Gastrocnemius medialis (tissue), 4 donors: ENCODE data around the gene TPRKB.

Experiments used
- POLR2A ChIP-seq, 2 donors: fragments of 450-650 bp; IDR thresholded peaks; one replicate each; pipeline ENCODE4 v1.6.1; 2017; ENCODE audit warnings: antibody characterized with exemption in 2 of 2, mild to moderate bottlenecking in 2 of 2, moderate library complexity in 2 of 2
- TF ChIP-seq, protein P1 (sequence below), 5 experiments: fragments of 450-650 bp in 3 of 5; fragments of 200-600 bp in 2 of 5; sonication (generic) in 2 of 5; IDR thresholded peaks in 4 of 5; conservative IDR thresholded peaks in 1 of 5; 1 replicate in 4 of 5; 2 replicates in 1 of 5; pipeline ENCODE4 v1.5.1; 2016 to 2019; ENCODE audit warnings: antibody characterized with exemption in 5 of 5, mild to moderate bottlenecking in 3 of 5, moderate library complexity in 3 of 5

DNA sequence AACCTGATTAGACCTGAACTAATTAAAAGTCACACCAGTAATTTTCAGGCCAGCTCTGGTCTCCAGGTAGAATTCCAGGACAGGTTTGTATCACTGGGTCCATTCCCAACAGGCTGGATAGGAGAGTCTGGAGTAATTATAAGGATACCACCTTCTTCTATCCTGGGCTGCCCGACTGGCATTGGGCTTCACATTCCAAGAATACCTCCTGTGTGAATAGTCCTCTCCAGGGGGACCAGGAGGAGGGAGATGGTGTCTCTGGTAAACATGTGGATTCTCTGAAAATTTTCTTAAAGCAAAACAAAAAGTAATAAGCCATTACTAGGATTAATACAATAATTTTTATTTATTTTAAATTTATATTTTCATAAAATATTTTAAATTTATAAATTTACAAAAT is 25.4 kb upstream of the TPRKB start:
- no peak for TF ChIP-seq POLR2A (IDR thresholded peaks at IDR 0.05)
- TF ChIP-seq, protein P1, sequence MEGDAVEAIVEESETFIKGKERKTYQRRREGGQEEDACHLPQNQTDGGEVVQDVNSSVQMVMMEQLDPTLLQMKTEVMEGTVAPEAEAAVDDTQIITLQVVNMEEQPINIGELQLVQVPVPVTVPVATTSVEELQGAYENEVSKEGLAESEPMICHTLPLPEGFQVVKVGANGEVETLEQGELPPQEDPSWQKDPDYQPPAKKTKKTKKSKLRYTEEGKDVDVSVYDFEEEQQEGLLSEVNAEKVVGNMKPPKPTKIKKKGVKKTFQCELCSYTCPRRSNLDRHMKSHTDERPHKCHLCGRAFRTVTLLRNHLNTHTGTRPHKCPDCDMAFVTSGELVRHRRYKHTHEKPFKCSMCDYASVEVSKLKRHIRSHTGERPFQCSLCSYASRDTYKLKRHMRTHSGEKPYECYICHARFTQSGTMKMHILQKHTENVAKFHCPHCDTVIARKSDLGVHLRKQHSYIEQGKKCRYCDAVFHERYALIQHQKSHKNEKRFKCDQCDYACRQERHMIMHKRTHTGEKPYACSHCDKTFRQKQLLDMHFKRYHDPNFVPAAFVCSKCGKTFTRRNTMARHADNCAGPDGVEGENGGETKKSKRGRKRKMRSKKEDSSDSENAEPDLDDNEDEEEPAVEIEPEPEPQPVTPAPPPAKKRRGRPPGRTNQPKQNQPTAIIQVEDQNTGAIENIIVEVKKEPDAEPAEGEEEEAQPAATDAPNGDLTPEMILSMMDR (IDR thresholded peaks at IDR 0.05 in 4 of 5, conservative IDR thresholded peaks at IDR 0.05 in 1 of 5), result no peak
